Right hindlimb (tissue), 1 donor: ENCODE results near the gene STK25.

Experiments used
- DNase-seq: peaks from one replicate; pipeline ENCODE4 v3.0.0-alpha.2; 2018

Gene STK25

DNA sequence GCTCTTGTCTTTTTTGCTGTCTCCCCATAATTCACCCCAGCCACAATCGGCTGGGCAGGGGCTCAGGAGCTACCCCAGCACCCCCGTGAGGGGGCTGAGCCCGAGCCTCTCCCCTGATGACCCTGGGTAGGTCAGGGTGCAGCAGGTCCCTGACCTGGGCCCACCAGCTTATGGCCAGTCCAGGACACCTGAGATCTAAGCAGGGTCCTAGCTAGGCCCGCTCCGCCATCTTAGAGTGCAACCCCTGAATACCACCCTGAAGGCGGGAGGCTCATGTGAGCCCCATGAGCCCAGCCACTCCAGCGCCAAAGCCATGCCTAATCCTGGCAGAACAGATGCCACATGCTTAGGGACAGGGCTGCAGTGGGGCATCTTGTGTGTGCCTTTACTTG is 16.2 kb downstream of the STK25 start:
- no peak for DNase-seq

DNA sequence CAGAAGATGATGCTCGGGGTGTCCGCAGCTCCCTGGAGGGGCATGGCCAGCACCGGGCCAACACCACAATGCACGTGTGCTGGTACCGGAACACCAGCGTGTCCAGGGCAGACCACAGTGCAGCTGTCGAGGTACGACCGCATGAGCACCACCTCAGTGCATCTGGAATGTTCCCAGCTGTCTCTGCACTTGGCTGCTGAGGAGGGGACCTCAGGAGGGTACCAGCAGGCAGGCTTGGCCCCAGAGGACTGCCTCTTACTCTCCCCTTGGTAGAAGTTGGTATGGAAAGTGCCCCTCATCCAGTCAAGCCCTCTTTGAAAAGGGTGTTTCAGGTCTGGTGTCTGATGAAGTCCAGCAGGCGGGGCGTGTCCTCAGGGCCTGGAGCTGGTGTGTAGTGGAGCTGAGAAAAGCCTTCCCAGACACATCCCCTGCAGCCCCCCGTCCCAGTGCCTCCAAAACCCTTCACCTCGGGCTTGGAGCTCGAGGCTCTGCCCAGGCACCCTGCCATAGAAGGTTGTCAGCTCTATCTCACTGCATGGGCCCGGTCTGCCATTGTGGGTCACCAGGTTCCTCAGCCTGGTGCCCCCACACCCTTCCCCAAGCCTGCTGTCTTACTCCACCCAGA is 16.7 kb downstream of the STK25 start:
- no peak for DNase-seq

DNA sequence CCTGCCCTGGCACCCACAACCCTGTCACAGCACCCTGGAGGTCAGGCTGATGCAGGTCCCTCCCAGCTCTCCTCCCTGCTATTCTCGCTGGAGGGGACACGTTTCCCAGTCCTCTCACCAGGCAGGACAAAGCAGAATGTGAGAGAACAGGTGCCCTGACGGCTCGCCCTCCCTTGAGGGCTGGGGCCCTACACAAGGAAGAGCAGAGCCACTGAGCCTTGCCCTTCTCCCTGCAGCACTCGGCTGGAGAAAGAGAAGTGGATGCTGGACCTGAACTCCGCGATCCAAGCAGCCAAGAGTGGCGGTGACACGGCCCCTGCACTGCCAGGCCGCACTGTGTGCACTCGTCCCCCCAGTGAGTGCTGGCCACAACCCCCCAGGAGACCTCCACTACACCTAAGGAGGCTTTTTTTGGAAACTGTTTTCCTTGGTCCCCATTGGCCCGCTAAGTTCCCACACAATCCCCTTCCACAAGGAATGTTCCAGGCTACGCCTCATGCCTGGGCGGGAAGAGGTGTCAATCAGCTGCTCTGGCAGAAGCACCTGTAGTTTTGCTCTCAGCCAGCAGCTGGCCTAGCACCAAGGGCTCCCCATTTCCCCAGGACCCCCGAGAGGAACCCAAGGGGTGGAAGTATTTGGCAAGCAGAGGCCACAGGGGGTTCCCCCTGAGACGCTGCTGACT is 17.4 kb downstream of the STK25 start:
- DNase-seq: no peak

DNA sequence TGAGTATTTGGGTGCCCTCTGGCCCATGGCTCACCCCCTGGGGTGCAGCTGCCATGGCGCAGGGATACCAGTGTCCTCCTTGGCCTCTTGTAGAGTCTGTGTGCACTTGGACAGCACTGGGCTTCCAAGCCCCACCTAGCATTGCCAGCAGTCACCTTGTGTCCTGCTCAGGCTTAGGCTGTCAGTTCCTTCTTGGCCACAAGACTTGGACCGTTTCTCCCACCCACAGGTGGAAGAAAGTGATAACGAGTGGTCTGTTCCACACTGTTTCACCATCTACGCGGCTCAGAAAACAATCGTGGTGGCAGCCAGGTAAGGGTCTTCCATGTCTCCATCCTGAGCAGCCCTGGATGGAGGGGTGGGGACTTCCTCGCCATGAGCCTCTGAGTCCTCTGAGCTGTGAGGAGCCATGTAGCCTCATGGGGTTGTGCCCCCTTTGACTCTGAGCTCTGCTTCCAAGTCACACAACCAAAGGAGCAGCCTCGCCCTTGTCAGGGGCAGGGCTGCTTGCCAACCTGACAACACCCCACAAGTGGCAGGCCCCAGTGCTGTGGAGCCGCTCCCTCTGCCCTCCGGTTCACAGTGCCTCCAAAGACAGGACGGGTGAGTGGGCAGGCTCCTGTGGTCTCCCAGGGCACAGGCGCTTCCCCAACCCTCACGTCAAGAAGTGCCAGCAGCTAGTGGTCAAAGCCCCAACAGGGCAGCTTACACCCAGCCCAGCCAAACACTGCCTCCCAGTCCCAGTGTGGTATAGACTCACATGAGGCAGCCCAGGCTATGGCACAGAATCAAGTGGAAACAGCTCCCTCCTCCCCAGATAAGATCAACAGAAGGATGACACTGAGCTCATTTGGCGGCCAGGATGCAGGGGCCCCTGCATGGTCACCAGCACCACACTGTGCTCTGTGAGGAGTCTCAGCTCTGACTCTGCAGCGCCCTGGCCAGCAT is 18.4 kb downstream of the STK25 start:
- no peak for DNase-seq

DNA sequence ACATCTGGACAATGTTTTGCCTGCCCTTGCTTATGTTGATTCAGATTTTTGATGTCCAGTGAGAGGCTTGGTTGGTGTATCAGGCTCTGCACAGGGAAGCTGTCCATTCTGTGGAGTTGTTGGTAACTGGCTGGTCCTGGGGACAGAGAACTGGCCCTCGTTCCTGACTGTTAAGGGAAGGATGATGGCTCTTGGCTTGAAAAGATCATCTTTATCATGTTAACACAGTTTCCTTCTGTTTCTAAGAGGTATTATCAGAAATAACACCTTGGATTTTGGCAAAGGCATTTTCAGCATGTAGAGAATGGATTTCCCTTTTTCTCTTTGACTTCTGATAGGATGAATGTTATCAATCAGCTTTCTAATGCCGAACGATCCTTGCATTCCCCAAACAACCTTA is 19.3 kb downstream of the STK25 start:
- DNase-seq: no peak

DNA sequence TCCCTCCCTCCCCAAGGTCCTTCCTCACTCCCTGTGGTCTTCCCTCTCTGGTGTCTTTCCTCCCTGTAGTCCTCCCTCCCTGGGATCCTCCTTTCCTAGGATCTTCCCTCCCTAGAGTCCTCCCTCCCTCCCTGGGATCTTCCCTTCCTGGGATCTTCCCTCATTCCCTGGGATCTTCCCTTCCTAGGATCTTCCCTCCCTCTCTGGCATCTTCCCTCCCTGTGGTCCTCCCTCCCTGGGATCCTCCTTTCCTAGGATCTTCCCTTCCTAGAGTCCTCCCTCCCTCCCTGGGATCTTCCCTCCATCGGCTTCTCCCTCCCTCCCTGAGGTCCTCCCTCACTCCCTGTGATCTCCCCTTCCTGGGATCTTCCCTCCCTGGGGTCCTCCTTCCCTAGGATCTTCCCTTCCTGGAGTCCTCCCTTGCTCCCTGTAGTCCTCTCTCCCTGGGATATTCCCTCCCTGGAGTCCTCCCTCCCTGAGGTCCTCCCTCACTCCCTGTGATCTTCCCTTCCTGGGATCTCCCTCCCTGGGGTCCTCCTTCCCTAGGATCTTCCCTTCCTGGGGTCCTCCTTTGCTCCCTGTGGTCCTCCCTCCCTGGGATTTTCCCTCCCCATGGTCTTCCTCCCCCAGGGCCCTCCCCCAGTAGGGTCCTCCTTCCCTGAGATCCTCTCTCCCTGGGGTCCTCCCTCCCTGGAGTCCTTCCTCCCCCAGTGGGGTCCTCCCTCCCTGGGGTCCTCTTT is 23.0 kb downstream of the STK25 start:
- no peak for DNase-seq

DNA sequence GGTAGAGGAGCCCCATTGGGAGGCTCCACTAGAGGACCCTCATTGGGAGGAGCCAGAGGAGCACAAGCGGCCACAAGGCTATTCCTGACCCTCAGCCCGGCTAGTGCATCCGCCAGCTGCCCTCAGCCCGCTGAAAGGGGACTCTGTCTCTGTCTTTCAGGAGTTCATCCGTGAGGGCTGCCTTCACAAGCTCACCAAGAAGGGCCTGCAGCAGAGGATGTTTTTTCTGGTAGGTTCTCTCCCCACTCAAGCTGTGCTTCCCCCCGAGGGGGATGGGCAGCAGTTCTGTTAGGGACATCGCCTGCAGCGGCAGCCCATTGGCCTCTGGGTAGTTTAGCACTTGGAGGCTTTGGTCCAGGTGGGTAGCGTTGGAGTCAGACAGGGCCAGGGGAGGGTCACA is 25.1 kb downstream of the STK25 start:
- DNase-seq: no peak

DNA sequence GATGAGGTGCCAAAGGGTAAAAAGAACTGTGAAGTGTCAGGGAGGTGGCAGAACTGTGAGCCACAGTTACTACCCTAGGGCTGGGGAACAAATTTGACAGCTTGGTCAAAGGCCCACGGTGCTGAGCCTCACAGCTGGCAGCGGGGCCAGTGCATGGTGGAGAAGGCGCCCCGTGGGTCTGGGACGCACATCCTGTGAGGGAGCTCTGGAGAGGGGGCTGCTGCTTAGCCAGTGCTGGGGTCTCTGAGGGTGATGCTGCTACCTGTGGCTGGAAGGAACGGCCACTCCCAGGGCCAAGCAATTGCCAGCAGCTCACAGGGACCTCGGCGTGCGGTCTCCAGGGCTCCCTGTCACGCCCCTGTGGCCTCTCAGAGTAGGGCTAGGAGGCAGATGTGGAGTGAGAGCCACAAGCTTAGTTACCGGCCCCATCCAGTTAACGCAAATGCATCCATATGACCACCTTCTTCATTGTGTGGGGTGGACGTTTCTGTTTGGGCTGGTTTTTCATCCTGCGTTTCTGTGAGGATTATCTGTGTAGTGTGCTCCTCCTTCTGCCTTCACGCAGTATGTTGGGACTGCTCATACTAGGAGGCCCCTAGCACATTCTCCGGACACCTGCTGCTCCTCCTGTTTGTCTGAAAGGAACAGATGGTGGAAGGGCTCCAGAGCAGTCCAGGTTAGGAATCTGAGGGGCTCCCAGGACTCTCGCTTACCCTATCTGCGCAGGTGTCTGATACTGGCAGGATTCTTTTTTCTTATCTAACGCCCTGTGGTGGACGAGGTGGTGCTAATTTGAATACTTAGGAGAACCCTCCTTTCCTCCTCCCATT is 26.0 kb downstream of the STK25 start:
- no peak for DNase-seq

DNA sequence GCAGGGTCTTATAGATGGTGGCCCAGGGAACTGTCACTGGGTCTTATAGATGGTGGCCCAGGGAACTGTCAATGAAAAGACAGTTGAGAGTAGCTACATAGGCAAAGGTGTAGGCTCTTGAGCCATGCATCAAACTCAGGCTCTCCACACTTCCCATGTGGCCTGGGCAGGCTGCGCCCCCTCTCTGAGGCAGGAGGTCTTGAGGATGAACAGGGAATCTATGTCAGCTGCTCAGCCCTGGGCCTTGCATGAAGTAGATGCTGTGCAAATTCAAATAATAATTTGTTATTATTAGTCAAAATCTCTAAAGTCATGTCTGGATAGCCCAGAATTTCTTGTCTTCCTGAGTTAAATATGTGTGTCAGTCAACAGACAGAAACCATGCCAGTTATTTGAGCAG is 26.7 kb downstream of the STK25 start:
- DNase-seq: no peak

DNA sequence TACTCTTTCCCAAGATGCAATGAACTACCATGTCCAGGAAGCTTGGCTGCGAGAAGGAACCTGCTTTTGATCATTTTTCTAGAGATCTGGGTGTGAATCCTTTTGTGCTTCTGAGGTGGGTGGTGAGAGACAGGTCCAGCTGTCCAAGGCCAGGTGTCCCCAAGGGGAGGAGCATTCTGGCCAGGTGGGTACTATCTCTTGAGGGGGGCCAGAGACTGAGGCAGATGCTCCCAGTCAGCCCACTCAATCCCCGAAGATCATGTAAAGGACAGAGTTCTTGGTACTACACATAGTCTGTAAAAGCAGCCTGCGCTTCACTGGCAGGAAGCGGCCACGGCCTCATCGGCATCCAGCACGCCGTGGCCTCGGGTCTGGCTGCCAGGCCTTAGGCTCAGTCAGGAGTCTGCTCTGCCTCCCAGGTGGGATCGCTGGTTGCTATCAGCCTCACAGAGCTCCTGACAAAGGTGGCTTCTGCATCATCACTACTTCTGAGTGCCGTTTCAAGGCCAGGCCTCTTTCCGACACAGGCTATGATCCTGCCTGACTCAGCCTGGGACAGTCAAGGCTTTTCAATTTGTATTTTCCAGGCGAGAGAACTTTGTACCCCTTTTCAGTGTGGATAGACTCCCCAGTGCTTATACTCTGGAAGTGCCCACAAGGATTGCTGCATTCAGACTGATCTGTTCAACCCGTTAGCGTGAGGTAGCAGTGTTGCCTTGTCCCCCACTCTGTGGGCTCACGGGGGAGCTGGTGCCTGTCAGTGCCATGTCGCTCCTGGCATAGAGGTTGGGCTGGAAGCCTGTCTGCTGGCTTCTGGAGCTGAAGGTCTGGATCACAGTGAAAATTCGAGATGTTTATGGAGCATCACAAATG is 29.1 kb downstream of the STK25 start:
- DNase-seq: no peak

DNA sequence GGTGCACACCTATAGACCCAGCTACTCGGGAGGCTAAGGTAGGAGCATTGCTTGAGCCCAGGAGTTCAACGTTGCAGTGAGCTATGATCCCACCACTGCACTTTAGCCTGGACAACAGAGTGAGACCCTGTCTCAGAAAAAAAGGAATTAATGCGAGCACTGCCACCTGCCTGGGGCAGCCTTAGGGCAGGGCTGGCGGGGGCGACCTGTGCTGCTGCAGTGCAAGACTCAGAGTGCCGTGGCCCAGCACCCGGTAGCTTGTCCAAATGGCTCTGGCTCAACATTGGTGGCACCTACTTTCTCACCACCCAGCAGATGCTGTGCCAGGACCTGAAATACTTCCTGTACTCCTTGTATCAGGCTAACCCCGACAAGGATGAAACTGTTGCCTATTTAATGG is 30.2 kb downstream of the STK25 start:
- no peak for DNase-seq

DNA sequence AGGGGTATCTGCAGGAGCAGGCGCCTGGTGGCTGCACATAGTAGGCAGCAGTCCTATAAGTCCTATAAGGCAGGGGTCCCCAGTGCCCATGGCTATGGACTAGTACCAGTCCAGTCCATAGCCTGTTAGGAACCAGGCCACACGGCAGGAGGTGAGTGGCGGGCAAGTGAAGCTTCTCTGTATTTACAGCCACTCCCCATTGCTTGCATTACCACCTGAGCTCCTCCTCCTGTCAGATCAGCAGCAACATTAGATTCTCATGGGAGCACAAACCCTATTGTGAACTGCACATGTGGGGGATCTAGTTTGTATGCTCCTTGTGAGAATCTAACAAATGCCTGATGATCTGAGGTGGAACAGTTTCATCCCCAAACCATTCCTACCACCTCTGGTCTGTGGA is 33.1 kb downstream of the STK25 start:
- DNase-seq: no peak

DNA sequence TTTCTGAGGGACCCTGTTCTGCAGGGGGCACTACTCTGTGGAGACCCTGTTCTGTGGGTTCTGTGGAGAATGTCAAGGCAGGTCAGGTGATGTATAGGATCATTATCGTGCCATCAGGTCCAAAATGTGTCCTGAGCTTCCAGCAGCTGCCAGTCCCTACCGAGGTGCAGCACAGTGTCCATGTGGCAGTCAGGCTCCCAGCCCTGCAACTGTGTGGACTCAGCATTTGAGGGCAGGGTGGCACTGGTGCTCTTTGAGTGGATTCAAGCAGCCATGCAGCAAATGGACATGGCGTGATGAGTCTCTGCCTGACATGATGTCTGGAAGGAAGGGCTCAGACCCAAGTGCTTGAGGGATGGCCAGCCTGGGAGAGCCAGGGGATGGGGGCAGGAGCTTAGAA is 35.0 kb downstream of the STK25 start:
- DNase-seq: no peak

DNA sequence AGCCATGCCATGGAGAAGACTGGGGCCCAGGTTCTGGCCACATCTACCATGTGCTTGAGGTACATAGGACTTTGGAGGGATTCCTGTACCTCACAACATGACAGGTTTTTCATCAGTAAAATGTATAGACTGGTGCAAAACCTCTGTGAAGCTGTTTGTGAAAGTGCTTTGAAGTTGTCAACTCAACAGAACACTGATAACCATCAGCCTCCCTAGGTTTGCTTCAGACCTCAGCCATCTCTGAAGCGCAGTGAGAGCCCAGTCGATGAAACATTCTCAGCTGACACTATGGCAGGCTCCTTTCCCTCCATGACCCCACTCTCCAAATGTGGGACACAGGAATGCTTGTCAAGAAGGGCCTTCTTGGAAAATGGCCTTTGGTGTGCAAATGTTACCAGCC is 38.6 kb downstream of the STK25 start:
- DNase-seq: no peak

DNA sequence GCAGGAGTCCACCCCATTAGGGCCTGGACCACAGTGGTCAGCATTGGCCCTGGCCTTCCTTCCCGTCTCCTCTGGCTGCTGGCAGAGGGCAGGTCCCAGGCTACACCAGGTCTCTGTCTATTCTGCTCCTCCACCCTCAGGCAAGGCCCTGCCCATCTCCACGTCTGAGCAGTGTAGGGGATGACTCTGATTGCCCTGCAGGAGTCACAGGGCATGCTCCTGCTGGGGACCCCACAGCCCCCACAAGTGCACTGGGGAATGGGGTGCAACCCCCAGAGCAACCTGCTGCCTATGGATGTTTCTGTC is 40.0 kb downstream of the STK25 start:
- DNase-seq: no peak

DNA sequence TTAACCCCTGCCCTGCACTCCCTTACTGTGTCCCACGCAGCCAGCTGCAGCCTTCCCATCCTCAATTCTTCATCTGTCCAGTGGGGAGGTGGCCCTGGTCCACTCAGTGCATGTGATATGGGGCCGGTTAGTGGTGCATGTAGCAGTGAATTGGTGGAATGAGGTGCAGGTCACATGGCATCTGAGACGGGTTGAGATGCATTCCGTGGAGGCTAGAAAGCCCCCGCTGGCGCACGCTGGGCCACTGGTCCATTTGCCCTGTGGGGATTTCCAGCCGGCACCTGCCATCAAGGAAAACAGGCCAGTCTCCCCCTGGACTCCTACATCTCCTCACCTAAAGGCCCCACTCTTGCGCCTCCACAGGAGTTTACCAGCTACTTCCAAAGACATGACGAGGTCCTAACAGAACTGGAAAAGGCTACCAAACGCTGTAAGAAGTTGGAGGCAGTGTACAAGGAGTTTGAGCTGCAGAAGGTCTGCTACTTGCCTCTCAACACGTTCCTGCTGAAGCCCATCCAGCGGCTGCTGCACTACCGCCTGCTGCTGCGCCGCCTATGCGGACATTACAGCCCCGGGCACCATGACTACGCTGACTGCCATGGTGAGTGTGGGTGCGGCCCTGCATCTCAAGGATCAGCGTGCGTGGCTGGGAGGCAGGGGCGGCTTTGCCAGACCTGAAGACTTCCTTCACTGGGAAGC is 40.5 kb downstream of the STK25 start:
- no peak for DNase-seq

DNA sequence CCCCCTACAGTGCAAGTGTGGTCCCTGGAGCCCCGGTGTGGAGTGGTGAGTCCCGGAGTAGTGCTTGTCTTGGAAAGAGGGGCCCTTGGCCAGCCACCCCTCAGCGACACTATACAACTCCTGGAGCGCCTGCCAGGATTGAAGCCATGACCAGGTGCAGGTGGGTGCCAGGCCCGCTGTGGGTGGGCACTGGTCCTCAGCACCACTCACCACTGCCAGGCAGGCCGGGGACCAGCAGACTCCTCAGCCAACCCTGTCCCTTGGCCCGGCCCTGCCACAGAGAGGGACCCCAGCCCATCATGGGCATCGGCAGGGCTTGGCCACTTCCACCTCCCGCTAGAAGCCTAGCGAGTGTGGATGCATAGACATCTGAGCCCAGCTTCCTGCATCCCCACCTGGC is 42.2 kb downstream of the STK25 start:
- no peak for DNase-seq

DNA sequence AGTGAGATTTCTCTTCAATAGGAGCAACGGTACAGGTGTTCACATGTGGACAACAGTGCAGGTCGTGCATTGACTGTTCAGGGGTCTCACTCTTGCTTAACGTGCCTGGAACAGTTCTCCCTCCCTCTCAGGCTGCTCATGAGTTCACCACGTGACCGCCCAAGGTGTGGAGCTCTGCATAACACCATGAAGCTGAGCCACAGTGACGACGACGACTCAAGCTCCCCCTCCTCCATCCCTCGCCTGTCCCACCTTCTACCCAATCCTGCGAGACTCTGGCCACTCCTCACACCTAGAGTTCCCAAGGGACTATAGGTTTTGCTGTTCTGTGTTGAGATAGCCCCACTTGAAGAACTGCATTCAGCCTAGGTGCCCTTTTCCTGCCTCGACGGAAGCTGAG is 42.8 kb downstream of the STK25 start:
- no peak for DNase-seq

DNA sequence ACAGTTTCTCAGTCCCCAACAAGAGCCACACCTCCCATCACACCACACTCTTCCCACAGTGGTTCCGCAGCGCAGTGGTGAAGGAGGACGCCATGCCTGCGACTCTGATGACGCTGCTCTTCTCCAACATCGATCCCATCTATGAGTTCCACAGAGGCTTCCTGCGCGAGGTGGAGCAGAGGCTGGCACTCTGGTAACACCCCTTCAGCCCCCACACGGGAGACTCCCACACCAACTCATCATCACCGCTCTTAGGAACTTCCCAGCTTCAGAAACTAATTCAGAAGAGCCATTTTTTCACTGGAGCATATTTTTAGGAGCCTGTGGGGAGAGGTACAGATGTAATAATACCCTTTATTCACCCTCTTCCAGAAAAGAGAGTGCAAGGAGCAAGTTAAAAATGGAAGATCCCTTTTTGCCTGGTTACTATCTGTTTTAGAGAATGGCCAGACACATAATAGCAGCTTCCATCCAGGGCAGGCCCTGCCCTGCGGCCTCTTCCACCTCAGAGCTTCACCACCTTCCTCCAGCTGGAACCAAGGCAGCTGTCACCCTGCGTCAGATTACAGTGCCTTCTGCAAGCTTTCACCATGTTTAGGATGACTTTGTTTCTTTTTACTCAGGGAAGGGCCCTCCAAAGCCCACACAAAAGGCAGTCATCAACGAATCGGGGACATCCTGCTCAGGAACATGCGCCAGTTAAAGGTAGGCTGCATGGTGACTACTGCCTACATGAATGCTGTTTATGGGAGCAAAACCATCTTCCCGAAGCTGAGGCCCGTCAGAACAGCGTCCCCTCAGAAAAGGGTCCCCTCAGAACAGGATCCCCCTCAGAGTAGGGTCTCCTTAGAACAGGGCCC is 44.9 kb downstream of the STK25 start:
- no peak for DNase-seq
